ENCODE results near the gene SIK3.

SIK3 gene

GRCh38 chr11:116840224-116840745 is 257.9 kb downstream of the SIK3 start:
- TF ChIP-seq TCF12 (IDR thresholded peaks at IDR 0.05; ENCODE audit: low read depth) (no peak), TEAD4 (IDR thresholded peaks at IDR 0.05) (no peak), ZBTB7A (IDR thresholded peaks at IDR 0.05; ENCODE audit: low read depth) (no peak), USF1 (IDR thresholded peaks at IDR 0.05) (no peak), EGR1 (IDR thresholded peaks at IDR 0.05) (no peak), FOXM1 (IDR thresholded peaks at IDR 0.05; ENCODE audit: borderline replicate concordance, low read depth) (no peak), YY1 (IDR thresholded peaks at IDR 0.05; ENCODE audit: low read depth) (no peak), TAF1 (IDR thresholded peaks at IDR 0.05; ENCODE audit: low read depth) (no peak)
- TF ChIP-seq, protein P1, sequence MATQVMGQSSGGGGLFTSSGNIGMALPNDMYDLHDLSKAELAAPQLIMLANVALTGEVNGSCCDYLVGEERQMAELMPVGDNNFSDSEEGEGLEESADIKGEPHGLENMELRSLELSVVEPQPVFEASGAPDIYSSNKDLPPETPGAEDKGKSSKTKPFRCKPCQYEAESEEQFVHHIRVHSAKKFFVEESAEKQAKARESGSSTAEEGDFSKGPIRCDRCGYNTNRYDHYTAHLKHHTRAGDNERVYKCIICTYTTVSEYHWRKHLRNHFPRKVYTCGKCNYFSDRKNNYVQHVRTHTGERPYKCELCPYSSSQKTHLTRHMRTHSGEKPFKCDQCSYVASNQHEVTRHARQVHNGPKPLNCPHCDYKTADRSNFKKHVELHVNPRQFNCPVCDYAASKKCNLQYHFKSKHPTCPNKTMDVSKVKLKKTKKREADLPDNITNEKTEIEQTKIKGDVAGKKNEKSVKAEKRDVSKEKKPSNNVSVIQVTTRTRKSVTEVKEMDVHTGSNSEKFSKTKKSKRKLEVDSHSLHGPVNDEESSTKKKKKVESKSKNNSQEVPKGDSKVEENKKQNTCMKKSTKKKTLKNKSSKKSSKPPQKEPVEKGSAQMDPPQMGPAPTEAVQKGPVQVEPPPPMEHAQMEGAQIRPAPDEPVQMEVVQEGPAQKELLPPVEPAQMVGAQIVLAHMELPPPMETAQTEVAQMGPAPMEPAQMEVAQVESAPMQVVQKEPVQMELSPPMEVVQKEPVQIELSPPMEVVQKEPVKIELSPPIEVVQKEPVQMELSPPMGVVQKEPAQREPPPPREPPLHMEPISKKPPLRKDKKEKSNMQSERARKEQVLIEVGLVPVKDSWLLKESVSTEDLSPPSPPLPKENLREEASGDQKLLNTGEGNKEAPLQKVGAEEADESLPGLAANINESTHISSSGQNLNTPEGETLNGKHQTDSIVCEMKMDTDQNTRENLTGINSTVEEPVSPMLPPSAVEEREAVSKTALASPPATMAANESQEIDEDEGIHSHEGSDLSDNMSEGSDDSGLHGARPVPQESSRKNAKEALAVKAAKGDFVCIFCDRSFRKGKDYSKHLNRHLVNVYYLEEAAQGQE (IDR thresholded peaks at IDR 0.05; ENCODE audit: low read depth), result no peak

GRCh38 chr11:116838321-116839084 is 259.7 kb downstream of the SIK3 start:
- TF ChIP-seq YY1 (IDR thresholded peaks at IDR 0.05; ENCODE audit: low read depth) (no peak), FOXM1 (IDR thresholded peaks at IDR 0.05; ENCODE audit: borderline replicate concordance, low read depth) (no peak), EP300 (IDR thresholded peaks at IDR 0.05; ENCODE audit: borderline replicate concordance) (no peak), CEBPB (IDR thresholded peaks at IDR 0.05) (no peak), CREB1 (IDR thresholded peaks at IDR 0.05; ENCODE audit: low read depth) (no peak)
- TF ChIP-seq, protein P1 (IDR thresholded peaks at IDR 0.05; ENCODE audit: low read depth), result no peak

DNA sequence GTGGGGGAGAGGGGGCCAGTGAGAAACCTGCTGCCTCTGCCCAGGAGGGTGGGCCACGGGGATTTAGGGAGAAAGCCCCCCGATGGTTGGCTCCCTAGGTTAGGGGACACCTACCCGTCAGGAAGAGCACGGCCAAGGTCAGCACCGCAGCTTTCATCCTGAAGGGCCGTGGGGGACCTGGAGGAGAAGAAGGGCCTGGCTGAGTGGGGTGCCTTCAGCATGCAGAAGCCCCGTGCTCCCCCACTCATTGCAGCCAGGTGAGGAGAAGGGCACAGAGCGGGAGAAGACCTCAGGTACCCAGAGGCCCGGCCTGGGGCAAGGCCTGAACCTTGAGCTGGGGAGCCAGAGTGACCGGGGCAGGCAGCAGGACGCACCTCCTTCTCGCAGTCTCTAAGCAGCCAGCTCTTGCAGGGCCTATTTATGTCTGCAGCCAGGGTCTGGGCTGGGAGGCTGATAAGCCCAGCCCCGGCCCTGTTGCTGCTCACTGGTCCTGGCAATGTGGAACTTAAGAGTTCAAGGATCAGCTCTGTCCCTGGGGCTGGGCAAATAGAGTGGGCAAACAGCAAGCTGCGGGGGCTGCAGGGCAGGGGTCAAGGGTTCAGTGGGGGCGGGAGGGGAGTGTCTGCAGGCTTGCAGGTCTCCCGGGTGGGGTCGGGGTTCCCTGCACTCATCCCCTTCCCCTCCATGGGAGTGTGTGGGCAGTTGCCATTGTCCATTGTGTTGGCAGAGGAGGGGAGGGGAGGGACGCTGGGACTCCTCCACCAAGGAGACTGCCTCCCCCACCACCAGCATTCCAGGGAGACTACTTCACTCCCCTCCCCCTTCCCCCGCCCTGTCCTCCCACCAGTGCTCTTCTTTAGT is 260.8 kb downstream of the SIK3 start, which contains the start of gene APOA1:
Gene APOA1, minus strand, starts transcription at position 392 of the 861 bp plus-strand sequence. Its CDS starts 235 bp downstream, at position 157.
- TF ChIP-seq TCF12 (IDR thresholded peaks at IDR 0.05; ENCODE audit: low read depth) (no peak), YY1 (IDR thresholded peaks at IDR 0.05; ENCODE audit: low read depth) (no peak), EP300 (IDR thresholded peaks at IDR 0.05; ENCODE audit: borderline replicate concordance) (no peak), NFIC (IDR thresholded peaks at IDR 0.05) (no peak), TEAD4 (IDR thresholded peaks at IDR 0.05) (no peak), USF1 (IDR thresholded peaks at IDR 0.05) (no peak)
- TF ChIP-seq, protein P2, sequence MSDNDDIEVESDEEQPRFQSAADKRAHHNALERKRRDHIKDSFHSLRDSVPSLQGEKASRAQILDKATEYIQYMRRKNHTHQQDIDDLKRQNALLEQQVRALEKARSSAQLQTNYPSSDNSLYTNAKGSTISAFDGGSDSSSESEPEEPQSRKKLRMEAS (IDR thresholded peaks at IDR 0.05), result no peak

GRCh38 chr11:116836632-116836991 is 261.6 kb downstream of the SIK3 start:
- TF ChIP-seq, protein P1 (IDR thresholded peaks at IDR 0.05; ENCODE audit: low read depth), result no peak
- TF ChIP-seq YY1 (IDR thresholded peaks at IDR 0.05; ENCODE audit: low read depth) (no peak), TCF12 (IDR thresholded peaks at IDR 0.05; ENCODE audit: low read depth) (no peak), FOXM1 (IDR thresholded peaks at IDR 0.05; ENCODE audit: borderline replicate concordance, low read depth) (no peak), CEBPB (IDR thresholded peaks at IDR 0.05) (no peak), EP300 (IDR thresholded peaks at IDR 0.05; ENCODE audit: borderline replicate concordance) (no peak), ZBTB7A (IDR thresholded peaks at IDR 0.05; ENCODE audit: low read depth) (no peak)
